Kidney (tissue), 14 donors: ENCODE results near the gene RAD51B. TPM values are rescaled to one million over a fixed set of nuclear protein-coding genes. Genes with fewer than 3 reads are reported as not detected.

ENCODE experiments used
- DNase-seq, 5 donors: peaks; one replicate each; pipeline ENCODE4 v3.0.0-alpha.2; 2013 to 2020
- FAIRE-seq: peaks from 2 replicates; lab custom pipeline; 2012; peaks lifted over from hg19 to GRCh38; lab: Jason Lieb, UNC
- H3K27ac ChIP-seq, 2 donors: one replicate each; pipeline ENCODE4 v1.7.0; 2013; ENCODE audit warnings: low read depth in 2 of 2, low read length in 2 of 2, inconsistent platforms in 1 of 2
- H3K27me3 ChIP-seq: one replicate; pipeline ENCODE4 v1.7.1; 2013; ENCODE audit warnings: low read length, inconsistent platforms; ENCODE audit not compliant: control insufficient read depth, insufficient read depth
- H3K36me3 ChIP-seq, 3 donors: one replicate each; pipeline versions ENCODE4 v1.7.0 to v1.7.1; 2013; ENCODE audit warnings: low read length in 3 of 3, control low read depth in 1 of 3, inconsistent platforms in 1 of 3; ENCODE audit not compliant: insufficient read depth in 3 of 3, control insufficient read depth in 2 of 3
- H3K4me1 ChIP-seq, 3 donors: one replicate each; pipeline versions ENCODE4 v1.7.0 to v1.7.1; 2013; ENCODE audit warnings: low read length in 3 of 3, inconsistent platforms in 1 of 3, low read depth in 1 of 3; ENCODE audit not compliant: control insufficient read depth in 2 of 3, insufficient read depth in 2 of 3
- H3K4me3 ChIP-seq, 3 donors: one replicate each; pipeline versions ENCODE4 v1.7.0 to v1.8.1; 2013; ENCODE audit warnings: low read length in 3 of 3, control low read depth in 1 of 3, inconsistent platforms in 1 of 3
- H3K9ac ChIP-seq, 3 donors: one replicate each; pipeline versions ENCODE4 v1.7.0 to v1.7.1; 2013; ENCODE audit warnings: low read length in 3 of 3, control low read depth in 1 of 3, inconsistent platforms in 1 of 3
- H3K9me3 ChIP-seq, 3 donors: one replicate each; pipeline versions ENCODE4 v1.7.0 to v1.7.1; 2013; ENCODE audit warnings: low read length in 3 of 3, control low read depth in 1 of 3, inconsistent platforms in 1 of 3; ENCODE audit not compliant: control insufficient read depth in 2 of 3, insufficient read depth in 1 of 3
- CTCF ChIP-seq: IDR thresholded peaks from 3 replicates; pipeline ENCODE4 v1.5.1; 2012; ENCODE audit warnings: mild to moderate bottlenecking, moderate library complexity, borderline replicate concordance; ENCODE audit not compliant: insufficient read depth; ENCODE audit errors: extremely low read depth
- intact Hi-C: fragments of 100-400 bp; cut with DNase I; formaldehyde crosslinking; loops from one replicate; pipeline ENCODE4 v1.11.1; 2022
- polyA plus RNA-seq: library from polyadenylated mRNA; stranded (reverse); fragments of 350-450 nt; fragmentation: Illumina TruSeq; extraction: RNeasy Lipid Tissue Mini Kit (QIAGEN cat#74804); gene quantifications from one replicate; pipeline ENCODE4 v1.2.3, GENCODE V29; 2014; ENCODE audit warnings: low read depth, low replicate concordance; ENCODE audit not compliant: insufficient read depth
- total RNA-seq: library from RNA; stranded (reverse); fragmentation: NEBNext Ultra II Directional; extraction: Animal tissue kit (Norgen Biotek cat#: 25700); gene quantifications from one replicate; pipeline ENCODE4 v1.2.1, GENCODE V29; 2021
- donor health status: control.
- donor health status: control.
- donor health status: control.
- donor health status: control.
- donor health status: control.
- donor health status: DM: yes; HTN: yes; CAD: no.
- donor health status: Normal renal cell carcinoma (clear cell type).

Gene RAD51B
- total and polyA plus RNA-seq, 2 donors from 2014 or later: 6.9 to 18.0 TPM

DNA sequence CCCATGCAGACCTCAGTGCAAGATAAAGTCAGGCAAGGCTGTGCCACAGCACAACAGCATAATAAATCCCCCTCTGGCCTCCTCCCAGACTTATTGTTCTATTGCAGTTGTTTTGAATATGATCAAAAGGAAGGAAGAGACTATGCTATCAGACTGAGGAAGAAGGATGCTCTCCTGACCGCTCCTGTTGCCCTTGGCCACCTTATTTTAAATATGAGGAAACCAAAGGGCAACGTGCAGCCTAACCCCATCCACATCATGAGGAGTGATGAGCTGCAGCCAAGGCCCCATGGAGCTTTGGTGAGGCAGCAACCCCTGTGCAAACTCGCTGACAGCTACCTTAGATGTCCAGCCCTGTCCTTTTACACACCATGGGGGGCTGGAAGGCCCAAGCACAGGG is 681.6 kb downstream of the RAD51B start:
- intact Hi-C loops: no loop called here
- peaks cover 4 to 23% (median 16%) of the 10 kb centered on the region in 3 donors for H3K4me1 ChIP-seq
- H3K9me3 ChIP-seq: no peaks in the 10 kb centered on the region
- FAIRE-seq (no peak), DNase-seq (no peak)
- H3K36me3 ChIP-seq: no peaks in the 10 kb centered on the region
- peak overlapping the region; percentile 72 to 77 for H3K27ac ChIP-seq
- no peak for TF ChIP-seq CTCF
- H3K4me3 ChIP-seq: no peak overlapping the region
- H3K9ac ChIP-seq: no peak overlapping the region
- H3K27me3 ChIP-seq: no peaks in the 10 kb centered on the region

GRCh38 chr14:68501614-68502052 is 682.1 kb downstream of the RAD51B start:
- no peak for TF ChIP-seq CTCF
- no peaks in the 10 kb centered on the region for H3K36me3 ChIP-seq
- DNase-seq (peak; percentile 79 to 94 (median 86)), FAIRE-seq (no peak)
- H3K27me3 ChIP-seq: no peaks in the 10 kb centered on the region
- no peak overlapping the region for H3K4me3 ChIP-seq
- peak overlapping the region; percentile 72 to 77 for H3K27ac ChIP-seq
- H3K9ac ChIP-seq: no peak overlapping the region
- H3K9me3 ChIP-seq: no peaks in the 10 kb centered on the region
- peaks cover 5 to 23% (median 15%) of the 10 kb centered on the region in 3 donors for H3K4me1 ChIP-seq
- intact Hi-C loops: no loop called here

GRCh38 chr14:68502230-68502629 is 682.7 kb downstream of the RAD51B start:
- Histone ChIP-seq H3K4me3 (no peak overlapping the region), H3K27me3 (no peaks in the 10 kb centered on the region), H3K27ac (peak overlapping the region in 1 of 2 donors; percentile 77), H3K36me3 (no peaks in the 10 kb centered on the region), H3K9ac (no peak overlapping the region), H3K4me1 (peaks cover 5 to 23% (median 15%) of the 10 kb centered on the region in 3 donors), H3K9me3 (no peaks in the 10 kb centered on the region)
- intact Hi-C loops: no loop called here
- DNase-seq (peak in 2 of 5 donors; percentile 55 to 72), FAIRE-seq (no peak)
- TF ChIP-seq CTCF: no peak
